Nephron (organoid): ENCODE results near the gene RTF2.
"Not testable (repeated sequence)": the region's sequence is repeated elsewhere in the genome, so short reads cannot be mapped to it uniquely, and the experiment has no call there.

Experiments
- H3K27ac Mint-ChIP-seq, 3 experiments: 2 replicates each; pipeline ENCODE4 v1.8.0; 2020; ENCODE audit warnings: mixed read lengths in 3 of 3, mild to moderate bottlenecking in 2 of 3, moderate library complexity in 1 of 3
- H3K27me3 Mint-ChIP-seq: 2 replicates; pipeline ENCODE4 v1.8.0; 2021; ENCODE audit warnings: low read depth, mild to moderate bottlenecking, moderate library complexity, mixed read lengths
- H3K36me3 Mint-ChIP-seq: 2 replicates; pipeline ENCODE4 v1.8.0; 2020; ENCODE audit warnings: low read depth, mixed read lengths
- H3K4me1 Mint-ChIP-seq: 2 replicates; pipeline ENCODE4 v1.8.0; 2020; ENCODE audit warnings: mixed read lengths
- H3K4me3 Mint-ChIP-seq, 3 experiments: 2 replicates each; pipeline ENCODE4 v1.8.0; 2020; ENCODE audit warnings: mild to moderate bottlenecking in 3 of 3, mixed read lengths in 3 of 3, moderate library complexity in 2 of 3
- H3K9me3 Mint-ChIP-seq: 2 replicates; pipeline ENCODE4 v1.8.0; 2020; ENCODE audit warnings: mixed read lengths
- CTCF ChIP-seq, 3 experiments: fragments of 200-600 bp; sonication (generic); IDR thresholded peaks; one replicate each; pipeline ENCODE4 v1.5.0; 2021; ENCODE audit warnings: antibody characterized with exemption in 3 of 3; ENCODE audit not compliant: unreplicated experiment in 3 of 3

The RTF2 gene

DNA sequence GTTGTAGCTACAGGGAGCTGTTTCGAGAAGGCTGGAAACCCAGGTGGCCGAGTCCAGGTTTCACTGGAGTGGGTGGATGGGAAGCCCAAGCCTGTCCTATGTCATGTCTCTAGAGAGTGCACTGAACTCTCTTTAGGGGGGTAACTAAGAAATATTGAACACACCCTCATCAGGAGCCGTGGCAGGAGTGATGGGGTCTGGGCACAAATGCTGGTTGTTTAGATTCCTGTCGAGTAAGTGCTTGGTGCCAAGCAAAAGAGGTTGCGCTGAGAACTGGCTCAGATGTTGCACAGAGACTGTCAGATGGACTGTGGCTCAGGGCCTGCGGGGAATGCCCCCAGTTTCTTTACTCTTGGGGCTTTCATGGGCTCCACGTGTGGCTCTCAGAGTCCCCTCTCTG, 48.8 kb downstream of the RTF2 start:
- H3K36me3 Mint-ChIP-seq = peaks cover 80% of the 10 kb centered on the region
- H3K4me3 Mint-ChIP-seq = no peak overlapping the region
- H3K4me1 Mint-ChIP-seq = peaks cover 35% of the 10 kb centered on the region
- no peak overlapping the region for H3K27ac Mint-ChIP-seq
- peaks cover 13% of the 10 kb centered on the region for H3K9me3 Mint-ChIP-seq
- H3K27me3 Mint-ChIP-seq = no peaks in the 10 kb centered on the region
- TF ChIP-seq CTCF (IDR thresholded peaks at IDR 0.05; ENCODE audit: unreplicated experiment in 3 of 3) = no peak

DNA sequence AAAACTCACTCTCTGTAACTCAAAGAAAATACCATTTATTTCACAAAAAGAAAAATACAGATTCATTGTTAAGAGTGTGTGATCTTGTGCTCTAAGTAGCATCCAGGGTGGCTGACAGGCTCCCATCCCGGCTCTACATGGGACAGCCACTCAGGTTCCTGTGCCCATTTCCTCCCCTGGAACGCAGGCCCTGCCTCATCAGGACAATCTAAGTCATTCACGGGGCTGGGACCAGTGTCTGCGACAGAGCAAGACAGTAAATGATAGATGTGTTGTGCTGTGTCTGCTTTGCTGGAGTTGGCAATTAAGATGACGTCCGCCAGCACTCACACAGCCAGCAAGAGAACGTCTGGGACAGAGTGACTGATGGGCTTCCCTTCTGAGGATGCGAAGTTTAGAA, 49.2 kb downstream of the RTF2 start:
- Mint-ChIP-seq H3K9me3 (peaks cover 13% of the 10 kb centered on the region), H3K4me3 (no peak overlapping the region), H3K4me1 (peaks cover 33% of the 10 kb centered on the region), H3K36me3 (peaks cover 80% of the 10 kb centered on the region), H3K27ac (no peak overlapping the region), H3K27me3 (no peaks in the 10 kb centered on the region)
- no peak for TF ChIP-seq CTCF (IDR thresholded peaks at IDR 0.05; ENCODE audit: unreplicated experiment in 3 of 3)

- peaks cover 80% of the 10 kb centered on the region for H3K36me3 Mint-ChIP-seq
- H3K4me1 Mint-ChIP-seq = peaks cover 28% of the 10 kb centered on the region
- H3K27ac Mint-ChIP-seq = no peak overlapping the region
- peaks cover 14% of the 10 kb centered on the region for H3K9me3 Mint-ChIP-seq
- no peaks in the 10 kb centered on the region for H3K27me3 Mint-ChIP-seq
- no peak for TF ChIP-seq CTCF (IDR thresholded peaks at IDR 0.05; ENCODE audit: unreplicated experiment in 3 of 3)
- H3K4me3 Mint-ChIP-seq = no peak overlapping the region
These were observed 49.7 kb downstream of the RTF2 start for GRCh38 chr20:56518126-56518525.

GRCh38 chr20:56518721-56519398, 50.4 kb downstream of the RTF2 start:
- no peak overlapping the region for H3K4me3 Mint-ChIP-seq
- H3K9me3 Mint-ChIP-seq = peaks cover 17% of the 10 kb centered on the region
- H3K36me3 Mint-ChIP-seq = peaks cover 80% of the 10 kb centered on the region
- peaks cover 21% of the 10 kb centered on the region for H3K4me1 Mint-ChIP-seq
- no peaks in the 10 kb centered on the region for H3K27me3 Mint-ChIP-seq
- H3K27ac Mint-ChIP-seq = no peak overlapping the region
- TF ChIP-seq CTCF (IDR thresholded peaks at IDR 0.05; ENCODE audit: unreplicated experiment in 3 of 3) = no peak

DNA sequence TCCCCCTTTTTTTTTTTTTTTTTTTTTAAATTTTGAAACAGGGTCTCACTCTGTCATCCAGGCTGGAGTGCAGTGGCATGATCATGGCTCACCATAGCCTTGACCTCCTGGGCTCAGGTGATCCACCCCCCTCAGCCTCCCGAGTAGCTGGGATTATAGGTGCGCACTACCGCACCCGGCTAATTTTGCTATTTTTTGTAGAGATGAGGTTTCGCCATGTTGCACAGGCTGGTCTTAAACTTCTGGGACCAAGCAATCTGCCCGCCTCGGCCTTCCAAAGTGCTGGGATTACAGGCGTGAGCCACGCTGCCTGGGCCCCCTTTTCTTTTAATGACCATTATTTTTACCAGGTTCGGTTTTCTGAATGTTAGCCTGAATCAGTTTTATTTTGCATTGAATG, 51.1 kb downstream of the RTF2 start:
- Mint-ChIP-seq H3K4me3 (no peak overlapping the region), H3K36me3 (peaks cover 77% of the 10 kb centered on the region), H3K9me3 (peaks cover 17% of the 10 kb centered on the region), H3K4me1 (peaks cover 17% of the 10 kb centered on the region), H3K27ac (no peak overlapping the region), H3K27me3 (no peaks in the 10 kb centered on the region)
- TF ChIP-seq CTCF (IDR thresholded peaks at IDR 0.05; ENCODE audit: unreplicated experiment in 3 of 3) = no peak

- Mint-ChIP-seq H3K9me3 (peaks cover 17% of the 10 kb centered on the region), H3K4me1 (peaks cover 17% of the 10 kb centered on the region), H3K27ac (no peak overlapping the region), H3K4me3 (no peak overlapping the region), H3K27me3 (no peaks in the 10 kb centered on the region), H3K36me3 (peaks cover 77% of the 10 kb centered on the region)
- TF ChIP-seq CTCF (IDR thresholded peaks at IDR 0.05; ENCODE audit: unreplicated experiment in 3 of 3) = no peak
These were observed 51.8 kb downstream of the RTF2 start for GRCh38 chr20:56520180-56520579.

- not testable (repeated sequence) for H3K4me3 Mint-ChIP-seq, H3K27ac Mint-ChIP-seq, H3K27me3 Mint-ChIP-seq
- peaks cover 17% of the 10 kb centered on the region for H3K9me3 Mint-ChIP-seq
- H3K4me1 Mint-ChIP-seq = peaks cover 11% of the 10 kb centered on the region
- H3K36me3 Mint-ChIP-seq = peaks cover 71% of the 10 kb centered on the region
These were observed 52.4 kb downstream of the RTF2 start for GRCh38 chr20:56520746-56521354.
